GM19193 (cell line): ENCODE results near the gene CCDC33.

ENCODE experiments used
- POLR2A ChIP-seq: IDR thresholded peaks from 4 replicates; pipeline ENCODE4 v1.6.1; 2011; ENCODE audit not compliant: insufficient read depth, insufficient read length; ENCODE audit errors: extremely low read depth

Gene CCDC33

GRCh38 chr15:74217907-74218885, 17.9 kb upstream of the CCDC33 start:
- no peak for TF ChIP-seq POLR2A

- no peak for TF ChIP-seq POLR2A
Measured at GRCh38 chr15:74220475-74221248, 15.5 kb upstream of the CCDC33 start.

GRCh38 chr15:74221399-74222239, 14.5 kb upstream of the CCDC33 start:
- TF ChIP-seq POLR2A, result no peak

- TF ChIP-seq POLR2A, result no peak
Measured at GRCh38 chr15:74222240-74223119, 13.6 kb upstream of the CCDC33 start.

- no peak for TF ChIP-seq POLR2A
Measured at GRCh38 chr15:74225928-74226327, 10.2 kb upstream of the CCDC33 start.

GRCh38 chr15:74226761-74227540, 9.2 kb upstream of the CCDC33 start:
- TF ChIP-seq POLR2A, result no peak

DNA sequence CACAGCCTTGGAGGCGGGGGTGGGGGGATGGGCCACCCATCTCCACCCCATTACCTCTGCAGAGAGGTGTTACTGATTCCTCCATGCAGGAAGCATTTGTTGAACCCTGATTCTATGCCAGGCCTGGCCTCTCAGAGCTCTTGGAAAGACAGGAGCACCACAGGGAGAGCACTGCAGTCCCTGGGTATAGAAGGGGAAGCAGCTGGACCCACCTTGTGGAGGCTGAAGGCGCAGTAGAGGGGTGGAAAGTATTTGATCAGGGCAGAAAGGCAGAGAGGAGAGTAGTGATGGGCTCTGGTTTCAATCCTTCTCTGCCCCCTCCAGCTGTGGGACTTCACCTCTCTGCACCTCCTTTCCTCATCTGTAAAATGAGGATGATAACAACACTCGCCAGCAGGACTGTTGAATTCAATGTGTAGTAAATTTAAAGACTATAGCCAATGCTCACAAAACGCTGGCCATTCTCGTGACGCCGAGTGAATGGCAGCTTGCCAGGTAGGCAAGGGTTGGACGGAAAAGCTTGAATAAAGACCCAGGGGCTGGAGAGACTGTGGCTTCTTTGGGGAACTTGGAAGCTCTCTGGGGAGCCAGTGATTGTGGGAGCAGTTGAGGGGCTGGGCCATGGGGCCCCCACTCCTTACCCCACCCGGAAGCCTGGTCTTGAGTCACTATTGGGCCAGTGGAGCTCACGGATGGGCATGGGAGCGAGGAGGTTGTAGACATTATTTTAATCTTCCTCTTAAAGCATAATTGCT, 8.0 kb upstream of the CCDC33 start:
- TF ChIP-seq POLR2A, result no peak

DNA sequence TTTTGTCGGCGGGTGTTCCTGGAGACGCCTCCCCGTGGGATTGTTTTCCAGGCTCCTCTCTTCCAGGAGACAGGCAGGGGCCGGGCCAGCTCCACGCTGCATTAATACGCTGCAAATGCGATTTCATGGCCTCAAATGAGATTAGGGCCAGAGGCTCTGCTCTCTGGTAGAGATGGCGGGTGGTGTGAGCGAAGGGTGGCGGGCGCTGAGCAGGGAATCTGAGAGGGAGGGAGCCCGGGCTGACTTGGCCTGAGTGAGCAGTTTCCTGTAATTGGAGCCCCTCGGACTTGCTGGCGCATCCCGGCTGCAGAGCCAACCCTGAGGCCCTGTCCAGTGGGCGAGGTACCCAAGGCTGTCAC, 7.4 kb upstream of the CCDC33 start:
- TF ChIP-seq POLR2A, result no peak

DNA sequence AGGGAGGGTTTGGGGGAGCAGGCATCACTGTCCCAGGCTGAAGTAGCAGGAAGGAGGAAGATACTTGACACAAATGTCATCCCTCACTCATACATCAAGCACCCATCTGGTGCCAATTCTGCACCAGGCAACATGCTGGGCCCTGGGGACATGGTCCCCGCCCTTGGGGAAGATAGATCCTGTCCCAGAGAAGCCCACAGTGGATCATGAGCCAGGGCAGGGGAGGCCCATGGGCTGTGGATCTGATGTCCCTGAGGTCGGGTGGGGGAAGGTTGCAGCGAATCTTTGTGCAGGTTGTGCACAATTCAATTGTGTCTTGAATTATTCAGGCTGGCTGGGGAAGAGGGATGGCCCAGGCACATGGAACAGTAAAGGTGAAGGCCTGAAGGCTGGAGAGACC, 6.4 kb upstream of the CCDC33 start:
- TF ChIP-seq POLR2A, result no peak

DNA sequence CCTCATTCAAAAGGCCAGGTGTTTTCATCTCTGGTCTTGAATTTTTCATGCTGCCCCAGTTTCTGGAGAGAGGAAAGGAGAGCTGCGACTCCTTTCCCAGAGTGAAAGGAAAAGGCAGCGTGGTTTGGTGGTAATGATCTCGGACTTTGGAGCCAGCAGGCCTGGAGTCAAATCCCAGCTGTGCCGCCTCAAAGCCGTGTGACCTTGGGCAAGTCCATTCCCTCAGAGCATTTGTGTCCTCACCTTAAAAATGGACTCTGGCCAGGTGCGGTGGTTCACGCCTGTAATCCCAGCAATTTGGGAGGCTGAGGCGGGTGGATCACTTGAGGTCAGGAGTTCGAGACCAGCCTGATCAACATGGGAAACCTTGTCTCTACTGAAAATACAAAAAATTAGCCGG, 4.7 kb upstream of the CCDC33 start:
- TF ChIP-seq POLR2A, result no peak

DNA sequence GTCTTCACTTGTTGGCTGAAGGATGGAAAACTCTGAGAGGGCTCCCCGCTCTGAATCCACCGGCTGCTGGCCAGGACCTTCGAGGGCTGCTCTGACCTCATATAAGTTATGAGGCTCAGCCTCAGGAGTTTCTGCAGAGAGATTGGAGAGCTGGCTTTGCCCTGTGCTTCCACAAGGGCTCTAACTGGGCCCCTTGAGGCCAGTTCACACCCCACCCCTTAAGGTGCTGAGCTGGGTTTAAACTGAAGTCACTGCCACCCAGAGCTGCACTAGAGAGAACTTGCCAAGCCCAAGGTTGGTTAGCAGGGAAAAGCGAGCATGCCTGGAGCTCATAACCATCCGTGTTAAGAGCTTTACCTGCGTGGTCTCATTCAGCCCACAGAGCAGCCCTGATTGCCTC, 2.8 kb upstream of the CCDC33 start:
- TF ChIP-seq POLR2A, result no peak

DNA sequence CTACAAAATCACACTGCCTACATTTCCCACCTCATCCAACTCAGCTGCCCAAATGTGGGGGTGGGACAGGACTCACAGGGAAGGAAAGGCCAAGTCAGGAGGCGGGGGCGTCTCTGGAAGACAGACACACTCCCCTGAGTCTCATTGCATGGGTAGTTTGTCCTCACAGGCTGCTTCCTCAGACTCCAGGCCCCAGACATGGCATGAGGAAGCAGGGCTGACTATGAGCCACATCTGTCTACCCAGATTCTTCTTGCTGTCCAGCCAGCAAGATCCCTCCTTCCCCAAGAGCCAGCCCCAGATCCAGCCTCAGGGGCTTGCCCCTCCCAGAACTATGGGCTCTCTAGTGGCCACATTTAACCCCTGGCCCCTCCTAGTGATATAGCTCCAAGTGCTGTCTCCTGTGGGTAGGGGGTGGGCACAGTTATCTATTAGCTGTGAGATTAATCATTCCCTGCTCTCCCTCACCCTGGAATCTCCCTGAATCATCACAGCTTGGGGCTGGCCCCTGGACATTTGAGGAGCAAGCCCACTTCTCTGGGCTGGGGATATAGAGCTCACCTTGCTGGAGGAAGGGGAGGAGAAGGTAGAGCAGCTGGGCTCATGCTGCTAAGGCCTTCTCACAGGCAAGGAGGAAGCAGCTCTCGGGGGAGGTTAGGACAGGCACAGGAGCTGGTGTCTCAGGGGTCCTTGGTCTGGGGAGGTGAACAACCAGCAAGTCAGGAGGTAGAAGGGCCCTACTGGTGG, 2.1 kb upstream of the CCDC33 start:
- no peak for TF ChIP-seq POLR2A
